Ovary (tissue), 9 donors: ENCODE measurements around the gene NFIA. TPM values are rescaled to one million over a fixed set of nuclear protein-coding genes. Genes with fewer than 3 reads are reported as not detected.

ENCODE experiments used
- DNase-seq, 5 donors: peaks; one replicate each; pipeline ENCODE4 v3.0.0-alpha.2; 2019 to 2020
- H3K27ac ChIP-seq, 2 donors: fragments of 200-600 bp; one replicate each; pipeline versions ENCODE4 v1.5.1 to v1.8.0; 2019 to 2022
- H3K27me3 ChIP-seq: fragments of 200-600 bp; one replicate; pipeline ENCODE4 v1.8.0; 2022
- H3K36me3 ChIP-seq: fragments of 200-600 bp; sonication (generic); one replicate; pipeline ENCODE4 v1.5.1; 2019
- H3K4me1 ChIP-seq: one replicate; pipeline ENCODE4 v1.8.1; 2013; ENCODE audit warnings: mild to moderate bottlenecking, moderate library complexity; ENCODE audit not compliant: insufficient read depth
- H3K4me3 ChIP-seq: fragments of 200-600 bp; sonication (generic); one replicate; pipeline ENCODE4 v1.5.1; 2017
- H3K9me3 ChIP-seq, 2 donors: fragments of 200-600 bp in 1 of 2; sonication (generic) in 1 of 2; one replicate each; pipeline versions ENCODE4 v1.5.1 to v1.8.1; 2013 to 2019; ENCODE audit warnings: mild to moderate bottlenecking in 1 of 2, moderate library complexity in 1 of 2
- CTCF ChIP-seq, 3 donors: fragments of 450-650 bp in 2 of 3; fragments of 200-600 bp in 1 of 3; IDR thresholded peaks; one replicate each; pipeline versions ENCODE4 v1.5.1 to v1.8.0; 2016 to 2022; ENCODE audit warnings: antibody characterized with exemption in 3 of 3, mild to moderate bottlenecking in 1 of 3
- EP300 ChIP-seq: sonication (generic); formaldehyde crosslinking; IDR thresholded peaks from one replicate; pipeline ENCODE4 v1.6.1; 2017; ENCODE audit warnings: antibody characterized with exemption
- POLR2A ChIP-seq: fragments of 450-650 bp; IDR thresholded peaks from one replicate; pipeline ENCODE4 v1.6.1; 2017; ENCODE audit warnings: antibody characterized with exemption, mild to moderate bottlenecking, moderate library complexity
- WGBS, 3 donors: extraction: QIAGEN DNeasy Blood & Tissue Kit in 1 of 3; methylation state at CpG; one replicate each; pipeline versions ENCODE4 v1.1.5 to v1.1.7; 2013 to 2017; 5-methylcytosine and 5-hydroxymethylcytosine counted together
- intact Hi-C, 4 donors: fragments of 100-400 bp; cut with DNase I; formaldehyde crosslinking; loops; one replicate each; pipeline versions ENCODE4 v1.11.0 to v1.15.1; 2022 to 2023
- polyA plus RNA-seq, 2 donors: library from polyadenylated mRNA; stranded (reverse); fragments of 200-250 nt in 1 of 2; fragments of 350-450 nt in 1 of 2; fragmentation: Illumina TruSeq in 1 of 2; extraction: RNeasy Lipid Tissue Mini Kit (QIAGEN cat#74804) in 1 of 2; gene quantifications; one replicate each; pipeline ENCODE4 v1.2.3, GENCODE V29; 2013 to 2014
- total RNA-seq, 7 donors: library from RNA; depleted of rRNA in 2 of 7; stranded (reverse); fragments of >200 nt in 2 of 7; fragmentation: NEBNext Ultra II Directional in 3 of 7; extraction: Animal tissue kit (Norgen Biotek cat#: 25700) in 3 of 7; gene quantifications; one replicate each; pipeline versions ENCODE4 v1.1.0 to v1.2.4, GENCODE V29; 2016 to 2023
- donor health status: DM: no; HTN: no; CAD: no; lungs with moderate emphysema.
- donor health status: DM: no; HTN: no; CAD: no.
- donor health status: Bipolar disorder and iron deficiency.
- donor health status: DM: yes; HTN: yes; CAD: no.
- donor health status: DM: no; HTN: no; CAD: no.
- donor health status: DM: yes; HTN: yes; CAD: no.

The NFIA gene
- total and polyA plus RNA-seq, 9 donors = 11.8 to 115 (median 80.9) TPM

DNA sequence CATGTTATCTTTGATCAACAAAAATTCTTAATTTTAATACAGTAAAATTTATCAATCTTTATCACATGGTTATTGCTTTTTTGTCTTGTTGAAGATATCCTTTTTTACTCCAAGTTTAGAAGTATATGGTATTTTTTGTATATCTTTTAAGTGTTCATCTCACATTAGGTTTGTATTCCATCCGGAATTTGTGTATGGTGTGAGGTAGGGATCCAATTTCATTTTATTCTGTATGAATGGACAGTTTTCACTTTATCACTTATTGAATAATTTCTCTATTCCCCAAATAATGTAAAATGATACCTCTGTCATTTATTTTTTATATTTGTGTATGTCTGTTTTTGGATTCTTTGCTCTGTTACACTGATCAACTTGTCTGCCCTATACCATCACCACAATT lies 25.3 kb downstream of the NFIA start:
- Histone ChIP-seq H3K4me1 (peaks cover 2% of the 10 kb centered on the region), H3K27ac (no peak overlapping the region), H3K36me3 (no peaks in the 10 kb centered on the region), H3K27me3 (no peaks in the 10 kb centered on the region), H3K9me3 (no peaks in the 10 kb centered on the region), H3K4me3 (no peak overlapping the region)
- intact Hi-C loops = no loop called here
- no peak for DNase-seq
- TF ChIP-seq POLR2A = no peak
- 37 to 98% (median 90%) methylated on average over 1 of the region's 1 CpG for WGBS, 3 donors

DNA sequence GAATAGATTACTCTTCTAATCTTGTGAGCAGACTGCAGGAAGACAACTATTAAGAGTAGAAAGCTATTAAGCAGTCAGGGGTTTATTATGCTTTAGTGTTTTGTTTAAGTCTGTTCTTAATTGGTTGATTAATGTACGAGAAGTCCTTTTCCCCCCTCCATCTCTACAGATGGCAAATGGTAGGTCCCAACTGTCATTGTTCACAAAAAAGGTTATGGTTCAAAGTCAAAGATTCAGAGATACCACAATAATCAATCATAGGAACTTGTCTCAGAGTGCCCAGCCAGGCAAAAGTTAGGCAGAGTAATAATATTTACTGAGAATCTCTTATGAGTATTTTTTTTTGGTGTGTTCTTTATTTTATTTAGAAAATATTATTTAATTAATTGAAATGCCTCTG lies 26.8 kb downstream of the NFIA start:
- no peaks in the 10 kb centered on the region for H3K27me3 ChIP-seq
- no peak overlapping the region for H3K27ac ChIP-seq
- WGBS, 3 donors = 71 to 89% (median 80%) methylated on average over 1 of the region's 1 CpG
- peaks cover 2% of the 10 kb centered on the region for H3K4me1 ChIP-seq
- intact Hi-C loops = no loop called here
- H3K9me3 ChIP-seq = no peaks in the 10 kb centered on the region
- no peak for TF ChIP-seq CTCF (IDR thresholded peaks at IDR 0.05)
- TF ChIP-seq POLR2A = no peak
- no peak for TF ChIP-seq EP300
- DNase-seq = no peak
- no peak overlapping the region for H3K4me3 ChIP-seq
- no peaks in the 10 kb centered on the region for H3K36me3 ChIP-seq

DNA sequence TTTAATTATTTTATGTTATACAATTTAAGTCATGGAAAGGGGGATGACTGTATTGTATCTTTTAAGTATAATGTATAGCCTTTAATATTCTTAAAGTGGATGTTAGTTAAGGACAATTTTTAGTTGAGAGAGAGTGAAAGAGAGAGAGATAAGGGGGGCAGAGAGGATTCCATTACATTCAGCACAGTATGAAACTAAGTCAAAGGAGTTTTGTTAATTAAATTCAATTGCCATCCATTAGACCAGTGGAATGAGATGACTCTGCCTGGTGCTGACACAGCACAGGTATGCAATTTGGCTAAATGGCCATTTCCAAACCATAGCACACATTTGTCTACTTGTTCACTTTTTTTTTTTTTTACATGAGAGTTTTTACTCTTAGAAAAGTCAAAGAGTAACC lies 27.5 kb downstream of the NFIA start:
- DNase-seq = no peak
- TF ChIP-seq POLR2A (no peak), CTCF (IDR thresholded peaks at IDR 0.05) (no peak), EP300 (no peak)
- Histone ChIP-seq H3K27ac (no peak overlapping the region), H3K4me1 (peaks cover 2% of the 10 kb centered on the region), H3K27me3 (no peaks in the 10 kb centered on the region), H3K9me3 (no peaks in the 10 kb centered on the region), H3K4me3 (no peak overlapping the region), H3K36me3 (no peaks in the 10 kb centered on the region)
- intact Hi-C loops = loop anchor here in 1 of 4 donors (2.0 kb wide), 1 partner anchor 27 kb away; the partner anchor contains the start of gene NFIA

GRCh38 chr1:61110554-61110953 lies 28.2 kb downstream of the NFIA start:
- H3K4me1 ChIP-seq = peaks cover 2% of the 10 kb centered on the region
- 80 to 91% (median 89%) methylated on average over 1 of the region's 1 CpG for WGBS, 3 donors
- no peak for DNase-seq
- H3K4me3 ChIP-seq = no peak overlapping the region
- no peak for TF ChIP-seq EP300
- TF ChIP-seq CTCF (IDR thresholded peaks at IDR 0.05) = no peak
- TF ChIP-seq POLR2A = no peak
- no peaks in the 10 kb centered on the region for H3K27me3 ChIP-seq
- H3K27ac ChIP-seq = no peak overlapping the region
- no peaks in the 10 kb centered on the region for H3K9me3 ChIP-seq
- intact Hi-C loops = loop anchor here in 1 of 4 donors (2.0 kb wide), 1 partner anchor 28 kb away; the partner anchor contains the start of gene NFIA
- no peaks in the 10 kb centered on the region for H3K36me3 ChIP-seq

- intact Hi-C loops = loop anchor here in 1 of 4 donors (2.0 kb wide), 1 partner anchor 29 kb away; the partner anchor contains the start of gene NFIA
- TF ChIP-seq EP300 (no peak), POLR2A (no peak), CTCF (IDR thresholded peaks at IDR 0.05) (no peak)
- WGBS, 3 donors = 57 to 58% (median 57%) methylated on average over 3 of the region's 3 CpGs
- H3K4me3 ChIP-seq = no peak overlapping the region
- H3K36me3 ChIP-seq = no peaks in the 10 kb centered on the region
- H3K9me3 ChIP-seq = no peaks in the 10 kb centered on the region
- no peak for DNase-seq
- H3K4me1 ChIP-seq = peaks cover 3% of the 10 kb centered on the region
- H3K27me3 ChIP-seq = no peaks in the 10 kb centered on the region
- H3K27ac ChIP-seq = no peak overlapping the region
These were observed 29.0 kb downstream of the NFIA start for GRCh38 chr1:61111084-61112004.
